GM21360 (cell line): Measurements from ENCODE around the gene ITSN2.

Experiments
- ATAC-seq: cut with Tn5 transposase; IDR thresholded peaks from one replicate; pipeline ENCODE4 v1.9.1; 2021; ENCODE audit warnings: mild to moderate bottlenecking, moderate library complexity; ENCODE audit not compliant: unreplicated experiment

ITSN2 gene

GRCh38 chr2:24273598-24273997 is 86.7 kb downstream of the ITSN2 start:
- ATAC-seq, result no peak

- ATAC-seq, result no peak
These were observed 87.4 kb downstream of the ITSN2 start for GRCh38 chr2:24272907-24273306.

GRCh38 chr2:24272161-24272802 is 88.1 kb downstream of the ITSN2 start:
- ATAC-seq, result no peak

GRCh38 chr2:24269265-24269664 is 91.1 kb downstream of the ITSN2 start:
- ATAC-seq, result no peak

- no peak for ATAC-seq
These were observed 95.1 kb downstream of the ITSN2 start for GRCh38 chr2:24265212-24265611.

- ATAC-seq, result no peak
These were observed 97.8 kb downstream of the ITSN2 start for GRCh38 chr2:24262421-24262970.

GRCh38 chr2:24261441-24261840 is 98.9 kb downstream of the ITSN2 start:
- ATAC-seq, result no peak

GRCh38 chr2:24259316-24259715 is 101.0 kb downstream of the ITSN2 start:
- no peak for ATAC-seq

GRCh38 chr2:24258718-24259117 is 101.6 kb downstream of the ITSN2 start:
- ATAC-seq, result no peak

GRCh38 chr2:24253303-24253919 is 106.9 kb downstream of the ITSN2 start:
- no peak for ATAC-seq

- ATAC-seq, result no peak
These were observed 112.7 kb downstream of the ITSN2 start for GRCh38 chr2:24247592-24247991.

GRCh38 chr2:24247164-24247563 is 113.2 kb downstream of the ITSN2 start:
- no peak for ATAC-seq

- no peak for ATAC-seq
These were observed 114.2 kb downstream of the ITSN2 start for GRCh38 chr2:24245986-24246776.

- ATAC-seq, result no peak
These were observed 118.8 kb downstream of the ITSN2 start for GRCh38 chr2:24241528-24241927.

GRCh38 chr2:24239553-24239952 is 120.8 kb downstream of the ITSN2 start:
- ATAC-seq, result no peak

GRCh38 chr2:24238158-24238557 is 122.2 kb downstream of the ITSN2 start:
- ATAC-seq, result no peak

- ATAC-seq, result no peak
These were observed 123.0 kb downstream of the ITSN2 start for GRCh38 chr2:24237313-24237712.

GRCh38 chr2:24233321-24233720 is 127.0 kb downstream of the ITSN2 start:
- ATAC-seq, result no peak

- ATAC-seq, result no peak
These were observed 128.9 kb downstream of the ITSN2 start for GRCh38 chr2:24231461-24231881.

GRCh38 chr2:24228470-24228869 is 131.9 kb downstream of the ITSN2 start:
- no peak for ATAC-seq

GRCh38 chr2:24225499-24226242 is 134.7 kb downstream of the ITSN2 start:
- no peak for ATAC-seq
